Activated CD4-positive, alpha-beta T cell treated with anti-CD3 and anti-CD28 coated beads, Interleukin-2, amount 50 U/mL, for 16 hours (primary cell): ENCODE measurements around the gene ITGB1.
"Not testable (repeated sequence)": the region's sequence is repeated elsewhere in the genome, so short reads cannot be mapped to it uniquely, and the experiment has no call there.

ENCODE experiments used
- DNase-seq: peaks from one replicate; pipeline ENCODE4 v3.0.0-alpha.2; 2020

The ITGB1 gene

DNA sequence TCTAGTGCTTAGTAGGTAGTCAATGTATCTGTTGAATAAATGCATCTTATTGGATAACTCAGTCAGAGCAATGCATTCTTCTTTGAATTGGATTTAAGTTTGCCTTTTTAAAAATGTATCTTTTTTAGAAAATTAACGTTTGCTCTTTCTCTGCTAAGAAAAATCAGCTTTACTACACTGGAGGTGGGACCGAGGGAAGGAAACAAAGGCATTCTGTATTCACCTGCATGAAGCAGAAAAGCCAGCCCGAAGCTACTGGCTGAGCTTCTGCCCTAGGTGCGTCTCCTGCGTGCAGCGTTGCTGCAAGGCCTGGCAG lies 22.2 kb upstream of the ITGB1 start:
- no peak for DNase-seq

GRCh38 chr10:32979719-32980118 lies 21.7 kb upstream of the ITGB1 start:
- DNase-seq = not testable (repeated sequence)

DNA sequence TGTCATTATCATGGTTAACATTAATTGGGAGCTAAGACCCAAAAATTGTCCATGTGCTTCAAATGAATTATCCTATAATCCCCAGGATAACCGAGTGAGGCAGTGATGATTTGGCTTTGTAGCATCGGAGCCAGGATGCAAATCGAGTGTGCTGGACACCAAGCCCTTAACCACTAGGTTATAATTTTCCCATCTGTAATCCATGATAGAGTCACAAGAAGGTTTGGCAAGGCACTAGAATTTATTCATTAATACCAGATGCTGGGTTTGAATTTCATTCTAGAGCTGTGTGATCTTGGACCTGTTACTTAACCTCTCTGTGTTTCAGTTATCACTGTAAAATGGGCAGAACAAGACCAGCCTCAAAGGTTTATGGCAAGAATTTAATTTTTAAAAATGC lies 21.0 kb upstream of the ITGB1 start:
- DNase-seq = no peak

GRCh38 chr10:32977846-32978809 lies 20.1 kb upstream of the ITGB1 start:
- DNase-seq = not testable (repeated sequence)

DNA sequence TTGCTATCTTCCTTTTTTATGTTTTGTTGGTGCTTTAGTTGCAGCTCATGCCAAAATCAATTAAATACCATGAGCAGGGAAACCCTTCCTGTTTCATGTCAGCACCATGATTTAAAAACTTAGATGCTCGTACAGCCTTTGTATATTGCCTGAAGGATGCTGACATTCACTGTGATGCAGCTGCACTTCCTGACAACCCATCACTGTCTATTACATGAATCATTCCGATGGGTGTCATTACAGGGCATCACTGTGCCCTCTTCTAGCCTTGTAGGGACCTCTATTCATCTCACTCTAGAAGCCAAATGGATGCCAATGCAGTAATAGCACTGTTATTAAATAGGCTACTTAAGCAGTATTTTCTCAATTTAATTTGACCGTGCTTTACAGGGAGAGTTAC lies 18.3 kb upstream of the ITGB1 start:
- DNase-seq = no peak

DNA sequence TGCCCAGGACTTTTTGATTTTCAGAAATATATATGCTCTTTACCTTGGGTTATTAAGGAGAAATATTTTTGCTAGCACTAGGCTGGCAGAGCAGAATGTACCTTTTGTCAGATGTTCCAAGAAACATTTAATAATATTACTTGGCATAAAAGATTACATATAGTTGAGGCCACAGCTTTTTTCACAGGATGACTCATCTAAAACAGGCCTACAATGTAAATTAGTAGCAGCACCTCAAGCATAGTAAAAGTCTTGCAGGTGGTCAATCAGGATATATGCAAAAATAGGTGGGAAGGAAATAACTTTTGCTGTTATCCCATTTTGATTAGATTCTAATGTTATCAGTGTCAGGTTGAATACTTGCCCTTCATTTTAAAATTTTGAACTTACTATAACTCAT lies 14.9 kb upstream of the ITGB1 start:
- no peak for DNase-seq

DNA sequence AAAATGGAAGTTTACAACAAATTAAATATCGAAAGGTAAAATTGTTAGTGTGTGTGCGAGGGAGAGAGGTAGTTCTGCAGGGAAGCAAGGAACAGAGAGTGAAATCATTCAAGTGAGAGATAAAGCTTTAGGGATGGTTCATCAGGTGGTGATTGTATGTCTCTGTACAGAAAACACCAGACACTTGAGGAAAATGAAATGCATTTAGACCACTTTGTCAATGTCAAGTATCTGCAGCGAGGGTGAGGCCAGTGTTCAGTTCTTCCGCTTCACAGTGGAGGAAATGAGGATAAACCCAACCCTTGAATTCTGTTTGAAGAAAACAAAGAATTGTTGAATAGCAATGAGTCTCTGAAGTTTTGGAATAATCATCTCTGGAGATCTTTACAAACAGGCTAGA lies 14.4 kb upstream of the ITGB1 start:
- no peak for DNase-seq

DNA sequence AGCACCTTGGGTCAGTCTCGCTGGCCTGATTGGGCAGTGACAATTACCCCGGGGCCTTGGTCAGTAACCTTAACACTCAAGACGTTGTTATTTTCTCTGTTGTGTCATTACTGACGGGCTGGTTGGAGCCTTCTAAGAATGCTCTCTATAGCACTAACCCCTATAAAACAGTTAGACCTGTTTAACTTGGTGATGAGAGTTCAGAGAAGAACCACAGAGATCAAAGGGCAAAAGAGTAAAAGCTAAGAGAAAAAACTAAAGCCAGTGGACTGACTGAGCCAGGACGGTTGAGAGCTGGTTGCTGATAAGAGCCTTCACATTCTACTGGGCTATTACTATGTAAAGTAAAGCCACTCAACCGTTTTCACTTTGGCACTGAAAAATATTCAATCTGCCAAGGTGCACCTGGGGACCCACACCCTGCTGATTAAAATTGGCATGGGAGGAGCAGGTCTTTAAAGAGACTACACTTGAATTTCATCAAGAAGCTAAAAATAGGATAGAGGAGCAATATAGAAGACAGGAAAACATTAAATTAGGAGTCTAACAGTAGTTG lies 13.6 kb upstream of the ITGB1 start:
- no peak for DNase-seq

- DNase-seq = no peak
These were observed 12.9 kb upstream of the ITGB1 start for GRCh38 chr10:32970910-32971309.

GRCh38 chr10:32964270-32964669 lies 6.2 kb upstream of the ITGB1 start:
- no peak for DNase-seq

DNA sequence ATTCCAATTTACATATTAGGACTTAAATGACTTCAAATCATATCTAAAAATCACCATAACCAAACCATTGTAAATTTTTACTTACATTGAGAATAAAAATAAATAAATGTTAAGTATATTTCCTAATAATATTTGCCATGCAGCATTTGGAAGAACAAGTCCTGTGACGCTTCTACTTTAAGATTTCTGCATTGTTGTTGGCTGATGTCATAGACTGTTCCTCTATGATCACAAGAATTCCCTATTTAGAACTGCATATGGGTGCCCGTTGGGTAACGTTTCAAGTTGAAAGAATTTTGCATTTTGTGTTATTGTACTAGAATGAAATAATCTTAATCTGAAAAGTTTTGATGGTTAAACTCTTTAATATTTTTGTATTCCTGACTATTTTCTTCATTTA lies 5.1 kb upstream of the ITGB1 start:
- no peak for DNase-seq

- no peak for DNase-seq
These were observed 4.5 kb upstream of the ITGB1 start for GRCh38 chr10:32962521-32962920.

GRCh38 chr10:32961895-32962369 lies 3.9 kb upstream of the ITGB1 start:
- DNase-seq = no peak

DNA sequence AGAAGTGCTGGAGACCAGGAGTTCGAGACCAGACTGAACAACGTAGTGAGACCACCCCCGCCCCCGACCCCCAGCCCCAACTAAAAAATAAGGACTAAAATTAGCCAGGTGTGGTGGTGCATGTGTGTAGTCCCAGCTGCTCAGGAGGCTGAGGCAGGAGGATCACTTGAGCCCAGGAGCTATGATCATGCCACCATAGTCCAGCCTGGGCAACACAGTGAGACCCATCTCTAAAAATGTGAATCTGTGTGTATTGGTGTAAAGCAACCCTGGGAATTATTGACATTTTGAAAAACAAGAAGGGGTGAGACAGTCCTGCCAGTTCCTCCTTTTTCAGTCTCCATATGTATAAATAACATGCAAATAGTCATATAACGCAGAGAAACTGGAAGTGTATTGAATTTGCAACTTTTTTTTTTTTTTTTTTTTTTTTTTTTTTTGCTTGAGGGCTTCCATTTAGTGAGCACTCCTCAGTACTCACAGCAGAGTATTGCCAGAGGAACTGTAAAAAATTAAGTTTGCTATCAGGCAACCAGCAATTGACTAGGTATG lies 3.4 kb upstream of the ITGB1 start:
- DNase-seq = no peak

DNA sequence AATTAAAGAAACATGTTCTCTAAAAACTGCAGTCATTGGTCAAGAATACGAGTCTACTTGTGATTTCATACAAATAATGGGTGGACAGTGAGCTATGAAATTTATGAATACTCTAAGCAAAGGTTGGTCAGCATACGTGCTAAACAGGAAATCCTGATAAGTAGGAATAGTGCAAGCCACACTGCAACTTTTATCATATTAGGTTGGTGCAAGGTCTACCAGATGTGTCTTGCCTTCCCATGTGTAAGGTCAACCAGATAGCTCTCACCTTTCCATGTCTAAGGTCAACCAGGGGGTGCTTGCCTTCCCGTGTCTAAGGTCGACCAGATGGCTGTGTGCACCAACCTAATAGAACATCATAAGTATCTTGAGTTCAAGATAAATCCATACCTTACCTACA lies 2.0 kb upstream of the ITGB1 start:
- no peak for DNase-seq

- DNase-seq = peak; percentile 90
These were observed 1.2 kb upstream of the ITGB1 start for GRCh38 chr10:32959006-32959920.

- no peak for DNase-seq
These were observed 517 bp downstream of the ITGB1 start for GRCh38 chr10:32957341-32958084.

DNA sequence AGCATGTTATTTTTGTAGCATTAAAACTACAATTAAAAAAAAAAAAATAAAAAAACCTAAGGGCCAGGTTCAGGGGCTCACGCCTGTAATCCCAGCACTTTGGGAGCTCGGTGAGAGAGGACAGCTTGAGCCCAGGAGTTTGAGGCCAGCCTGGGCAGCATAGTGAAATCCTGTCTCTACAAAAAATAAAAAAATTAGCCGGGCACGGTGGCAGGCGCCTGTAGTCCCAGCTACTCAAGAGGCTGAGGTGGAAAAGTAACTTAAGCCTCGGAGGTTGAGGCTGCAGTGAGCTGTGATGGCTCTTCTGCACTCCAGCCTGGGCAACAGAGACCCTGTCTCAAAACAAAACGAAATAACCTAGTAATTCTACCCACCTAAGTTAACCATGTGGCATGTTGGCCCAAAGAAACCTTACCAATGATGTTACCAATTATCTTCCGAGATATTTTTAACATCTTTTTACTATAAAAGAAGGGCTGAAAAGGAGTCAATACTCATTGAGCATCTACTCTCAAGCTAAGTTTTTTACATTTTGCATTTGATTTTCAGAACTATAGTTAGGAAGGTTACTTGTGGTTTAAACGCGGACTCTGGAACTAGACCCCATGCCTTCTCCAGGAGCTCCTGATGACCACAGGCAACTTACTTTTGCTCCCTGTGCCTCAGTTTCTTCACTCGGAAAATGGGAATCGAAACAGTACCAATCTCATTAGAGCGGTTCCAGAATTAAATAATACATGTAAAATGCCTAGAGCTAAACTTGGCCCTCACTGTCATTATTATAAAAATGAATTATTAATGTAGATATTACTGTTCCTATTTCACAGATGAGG lies 1.4 kb downstream of the ITGB1 start:
- no peak for DNase-seq

GRCh38 chr10:32955790-32956189 lies 2.2 kb downstream of the ITGB1 start:
- no peak for DNase-seq

GRCh38 chr10:32955299-32955772 lies 2.7 kb downstream of the ITGB1 start:
- DNase-seq = no peak
